ENCODE data around the gene CDH22.

The CDH22 gene

DNA sequence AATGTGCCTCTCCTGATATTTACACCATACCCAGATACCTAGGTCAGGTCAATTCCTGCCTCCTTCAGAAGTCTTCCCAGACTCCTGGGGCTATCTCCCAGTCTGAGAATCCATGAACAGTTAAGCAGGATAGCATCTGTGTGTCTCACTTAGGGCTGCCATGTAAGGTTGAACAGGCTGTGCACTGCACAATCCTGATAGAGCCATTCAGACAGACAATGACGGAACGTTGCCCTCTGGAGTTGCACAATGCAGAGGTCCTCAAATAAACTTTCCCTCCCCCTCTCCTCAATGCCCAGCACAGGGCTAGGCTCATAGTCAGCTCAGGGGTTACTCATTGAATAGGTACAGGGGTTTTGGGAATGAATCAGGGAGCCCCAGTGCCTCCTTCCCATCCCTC is 100.5 kb downstream of the CDH22 start:
- no peaks in the 10 kb centered on the region for H3K36me3 ChIP-seq (ENCODE audit: control insufficient read depth, insufficient read depth, low read length)
- H3K27ac ChIP-seq: no peak overlapping the region
- no peak overlapping the region for H3K4me3 ChIP-seq (ENCODE audit: low read depth, low read length)
- H3K9ac ChIP-seq: no peak overlapping the region
- H3K9me3 ChIP-seq (ENCODE audit: control insufficient read depth, low read length): no peaks in the 10 kb centered on the region
- H2AFZ ChIP-seq: no peak overlapping the region
- peaks cover 3% of the 10 kb centered on the region for H3K4me1 ChIP-seq
- H3K79me2 ChIP-seq: no peaks in the 10 kb centered on the region
- no peak overlapping the region for H3K4me2 ChIP-seq (ENCODE audit: low read length)
- H3K27me3 ChIP-seq (ENCODE audit: control insufficient read depth, insufficient read depth, low read length): no peaks in the 10 kb centered on the region
- no peak for TF ChIP-seq CTCF (IDR thresholded peaks at IDR 0.05)

GRCh38 chr20:46206992-46207549 is 101.2 kb downstream of the CDH22 start:
- H3K79me2 ChIP-seq: no peaks in the 10 kb centered on the region
- H3K4me1 ChIP-seq: peaks cover 3% of the 10 kb centered on the region
- no peak overlapping the region for H3K9ac ChIP-seq
- H3K27me3 ChIP-seq (ENCODE audit: control insufficient read depth, insufficient read depth, low read length): no peaks in the 10 kb centered on the region
- peak overlapping the region; percentile 50 for H2AFZ ChIP-seq
- no peaks in the 10 kb centered on the region for H3K9me3 ChIP-seq (ENCODE audit: control insufficient read depth, low read length)
- no peak for TF ChIP-seq CTCF (IDR thresholded peaks at IDR 0.05)
- H3K4me2 ChIP-seq (ENCODE audit: low read length): no peak overlapping the region
- H3K36me3 ChIP-seq (ENCODE audit: control insufficient read depth, insufficient read depth, low read length): no peaks in the 10 kb centered on the region
- H3K27ac ChIP-seq: no peak overlapping the region
- H3K4me3 ChIP-seq (ENCODE audit: low read depth, low read length): no peak overlapping the region

GRCh38 chr20:46206025-46206424 is 102.3 kb downstream of the CDH22 start:
- H3K9ac ChIP-seq: no peak overlapping the region
- peaks cover 3% of the 10 kb centered on the region for H3K4me1 ChIP-seq
- no peak overlapping the region for H2AFZ ChIP-seq
- no peaks in the 10 kb centered on the region for H3K79me2 ChIP-seq
- no peak overlapping the region for H3K27ac ChIP-seq
- H3K4me2 ChIP-seq (ENCODE audit: low read length): no peak overlapping the region
- no peaks in the 10 kb centered on the region for H3K9me3 ChIP-seq (ENCODE audit: control insufficient read depth, low read length)
- H3K36me3 ChIP-seq (ENCODE audit: control insufficient read depth, insufficient read depth, low read length): no peaks in the 10 kb centered on the region
- TF ChIP-seq CTCF (IDR thresholded peaks at IDR 0.05): no peak
- no peak overlapping the region for H3K4me3 ChIP-seq (ENCODE audit: low read depth, low read length)
- no peaks in the 10 kb centered on the region for H3K27me3 ChIP-seq (ENCODE audit: control insufficient read depth, insufficient read depth, low read length)

- H3K36me3 ChIP-seq (ENCODE audit: control insufficient read depth, insufficient read depth, low read length): no peaks in the 10 kb centered on the region
- H3K27me3 ChIP-seq (ENCODE audit: control insufficient read depth, insufficient read depth, low read length): no peaks in the 10 kb centered on the region
- H3K4me1 ChIP-seq: peaks cover 3% of the 10 kb centered on the region
- H3K27ac ChIP-seq: no peak overlapping the region
- H3K79me2 ChIP-seq: no peaks in the 10 kb centered on the region
- no peak overlapping the region for H3K4me2 ChIP-seq (ENCODE audit: low read length)
- H3K4me3 ChIP-seq (ENCODE audit: low read depth, low read length): no peak overlapping the region
- no peaks in the 10 kb centered on the region for H3K9me3 ChIP-seq (ENCODE audit: control insufficient read depth, low read length)
- no peak overlapping the region for H3K9ac ChIP-seq
- no peak for TF ChIP-seq CTCF (IDR thresholded peaks at IDR 0.05)
- no peak overlapping the region for H2AFZ ChIP-seq
Observed at GRCh38 chr20:46205349-46205748, 102.9 kb downstream of the CDH22 start.

DNA sequence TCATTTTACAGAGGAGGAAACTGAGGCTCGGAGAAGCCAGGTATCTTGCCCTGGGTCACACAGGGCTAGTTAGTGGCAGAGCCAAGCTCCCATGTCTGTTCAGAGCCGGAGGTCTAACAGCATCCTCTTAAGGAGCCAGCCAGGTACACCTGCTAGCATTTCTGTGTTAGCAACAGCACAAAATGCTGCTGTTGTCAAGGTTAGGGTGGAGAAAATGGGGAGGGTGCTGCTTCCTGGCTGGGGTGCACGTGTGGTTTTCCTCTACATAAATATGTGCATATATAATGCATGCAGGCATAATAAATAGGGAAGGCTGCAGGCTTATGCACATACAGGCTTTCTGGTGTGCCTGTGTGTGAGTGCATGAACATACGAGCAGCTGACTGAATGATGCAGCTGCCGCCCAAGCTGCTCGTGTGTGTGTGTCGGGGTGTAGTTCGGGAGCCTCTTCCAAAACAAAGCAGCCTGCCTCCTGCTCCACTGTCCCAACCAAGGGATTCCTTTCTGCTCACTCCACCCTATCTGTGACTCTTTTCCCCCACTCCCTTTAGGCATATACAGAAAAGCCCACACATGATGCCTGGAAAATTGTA is 103.6 kb downstream of the CDH22 start:
- Histone ChIP-seq H3K4me2 (ENCODE audit: low read length) (no peak overlapping the region), H3K9me3 (ENCODE audit: control insufficient read depth, low read length) (no peaks in the 10 kb centered on the region), H3K27ac (no peak overlapping the region), H3K4me3 (ENCODE audit: low read depth, low read length) (no peak overlapping the region), H3K36me3 (ENCODE audit: control insufficient read depth, insufficient read depth, low read length) (no peaks in the 10 kb centered on the region), H3K9ac (no peak overlapping the region), H3K4me1 (peaks cover 3% of the 10 kb centered on the region), H3K27me3 (ENCODE audit: control insufficient read depth, insufficient read depth, low read length) (no peaks in the 10 kb centered on the region), H2AFZ (no peak overlapping the region), H3K79me2 (no peaks in the 10 kb centered on the region)
- no peak for TF ChIP-seq CTCF (IDR thresholded peaks at IDR 0.05)

All from parathyroid adenoma (tissue), 2 donors.